A673 (cell line): ENCODE data around the gene EIF3F.

ENCODE experiments used
- EZH2 ChIP-seq: fragments of 200-600 bp; sonication (generic); IDR thresholded peaks from 2 replicates; pipeline ENCODE4 v1.6.1; 2017; ENCODE audit warnings: borderline replicate concordance, low read depth, mild to moderate bottlenecking, mixed read lengths, antibody characterized with exemption, low read length; ENCODE audit not compliant: poor library complexity, severe bottlenecking
- TF ChIP-seq, protein P1 (sequence below): fragments of 300-800, 200-600 bp; sonication (generic); conservative IDR thresholded peaks from 2 replicates; pipeline ENCODE4 v1.5.1; 2017; ENCODE audit warnings: low read depth, mild to moderate bottlenecking, antibody characterized with exemption, low read length, moderate library complexity, mixed read lengths

- TF ChIP-seq, protein P1, sequence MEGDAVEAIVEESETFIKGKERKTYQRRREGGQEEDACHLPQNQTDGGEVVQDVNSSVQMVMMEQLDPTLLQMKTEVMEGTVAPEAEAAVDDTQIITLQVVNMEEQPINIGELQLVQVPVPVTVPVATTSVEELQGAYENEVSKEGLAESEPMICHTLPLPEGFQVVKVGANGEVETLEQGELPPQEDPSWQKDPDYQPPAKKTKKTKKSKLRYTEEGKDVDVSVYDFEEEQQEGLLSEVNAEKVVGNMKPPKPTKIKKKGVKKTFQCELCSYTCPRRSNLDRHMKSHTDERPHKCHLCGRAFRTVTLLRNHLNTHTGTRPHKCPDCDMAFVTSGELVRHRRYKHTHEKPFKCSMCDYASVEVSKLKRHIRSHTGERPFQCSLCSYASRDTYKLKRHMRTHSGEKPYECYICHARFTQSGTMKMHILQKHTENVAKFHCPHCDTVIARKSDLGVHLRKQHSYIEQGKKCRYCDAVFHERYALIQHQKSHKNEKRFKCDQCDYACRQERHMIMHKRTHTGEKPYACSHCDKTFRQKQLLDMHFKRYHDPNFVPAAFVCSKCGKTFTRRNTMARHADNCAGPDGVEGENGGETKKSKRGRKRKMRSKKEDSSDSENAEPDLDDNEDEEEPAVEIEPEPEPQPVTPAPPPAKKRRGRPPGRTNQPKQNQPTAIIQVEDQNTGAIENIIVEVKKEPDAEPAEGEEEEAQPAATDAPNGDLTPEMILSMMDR: no peak
- no peak for TF ChIP-seq EZH2
These were observed 49.1 kb downstream of the EIF3F start for GRCh38 chr11:8036002-8036802.
